ENCODE data around the gene SORCS2.

Gene SORCS2

DNA sequence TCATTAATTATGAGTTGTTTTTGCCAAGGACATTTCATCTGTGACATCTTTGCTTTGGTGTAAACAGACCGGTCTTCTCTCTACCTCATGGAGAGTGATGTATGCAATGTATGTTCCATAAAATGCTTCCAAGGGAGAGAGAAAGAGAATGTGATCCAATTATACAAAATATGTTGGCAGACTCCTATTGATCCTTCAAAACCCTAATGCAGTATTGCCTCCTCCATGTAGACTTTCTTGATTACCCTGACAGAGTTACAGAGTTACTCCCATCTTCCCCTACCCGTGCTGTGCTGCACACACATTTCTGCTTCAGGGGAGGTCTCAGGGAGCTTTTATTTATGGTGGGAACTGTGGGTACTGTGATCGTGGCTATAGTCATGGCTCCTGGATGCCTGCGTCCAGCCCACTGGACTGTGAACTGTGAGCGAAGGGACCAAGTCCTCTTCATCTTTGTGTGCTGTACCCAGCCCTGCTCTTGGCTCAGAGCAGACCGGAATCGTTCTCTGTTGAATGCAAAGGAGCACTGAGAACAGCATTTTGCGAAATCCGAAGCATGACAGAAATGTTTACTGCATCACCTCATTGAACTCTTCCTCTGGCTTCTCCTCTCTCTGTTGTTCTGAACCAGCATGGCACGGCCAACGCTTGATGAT lies 32.7 kb downstream of the SORCS2 start:
- no peak for ATAC-seq

DNA sequence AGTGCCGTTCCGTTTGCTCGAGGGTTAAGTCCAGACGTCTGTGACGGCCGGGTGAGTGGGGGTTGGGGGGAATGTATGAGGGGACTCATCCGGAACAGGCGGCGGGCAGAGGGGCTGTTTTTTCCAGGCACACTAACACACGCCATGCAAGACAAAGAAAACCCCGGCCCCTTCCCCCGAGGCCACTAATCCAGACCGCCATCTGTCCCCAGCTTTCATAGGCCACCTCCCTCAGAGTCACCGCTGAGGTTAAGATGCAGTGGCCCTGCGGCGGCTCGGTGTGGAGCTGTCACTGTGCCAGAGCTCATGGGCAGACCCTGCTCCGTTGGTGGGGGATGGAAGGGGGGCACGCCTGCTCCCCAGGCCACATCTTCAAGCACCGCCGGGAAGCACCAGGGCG lies 34.1 kb downstream of the SORCS2 start:
- ATAC-seq: no peak

DNA sequence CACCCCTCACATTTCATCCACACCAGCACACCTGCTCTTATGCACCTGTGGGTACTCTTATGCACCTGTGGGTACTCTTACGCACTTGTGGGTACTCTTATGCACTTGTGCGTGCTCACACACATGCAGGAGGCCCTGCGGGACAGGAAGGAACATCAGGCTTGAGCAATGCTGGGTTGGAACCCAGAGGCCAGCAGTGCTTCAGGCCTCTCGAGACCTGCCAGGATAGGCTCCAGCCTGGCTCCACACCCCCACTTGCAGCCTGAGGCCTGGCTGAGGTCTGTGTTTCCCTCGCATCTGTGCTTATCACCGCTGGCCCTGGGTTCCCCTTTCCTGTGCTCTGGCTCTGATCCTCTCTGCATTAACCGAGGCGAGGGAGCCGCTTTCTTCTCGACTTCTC lies 34.7 kb downstream of the SORCS2 start:
- ATAC-seq: no peak

DNA sequence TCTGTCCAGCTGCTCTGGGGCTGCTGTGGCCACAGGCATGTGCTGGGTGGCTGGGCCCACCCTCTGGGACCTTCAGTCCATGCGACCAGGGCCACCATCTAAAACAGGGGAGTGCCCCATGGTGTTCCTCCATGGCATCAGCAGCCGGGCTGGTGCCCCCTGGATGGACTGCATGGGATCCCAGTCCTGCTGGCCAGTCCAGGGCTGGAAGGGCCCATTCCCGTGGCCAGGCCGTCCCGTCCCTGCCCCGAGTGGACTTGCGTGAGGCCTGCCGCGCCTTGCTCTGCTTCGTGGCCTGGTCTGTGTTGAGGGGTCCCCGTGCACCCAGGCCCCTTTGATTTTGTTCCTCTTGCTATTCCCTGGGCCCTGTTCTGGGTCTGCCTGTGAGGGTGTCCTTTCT lies 36.4 kb downstream of the SORCS2 start:
- ATAC-seq: no peak

DNA sequence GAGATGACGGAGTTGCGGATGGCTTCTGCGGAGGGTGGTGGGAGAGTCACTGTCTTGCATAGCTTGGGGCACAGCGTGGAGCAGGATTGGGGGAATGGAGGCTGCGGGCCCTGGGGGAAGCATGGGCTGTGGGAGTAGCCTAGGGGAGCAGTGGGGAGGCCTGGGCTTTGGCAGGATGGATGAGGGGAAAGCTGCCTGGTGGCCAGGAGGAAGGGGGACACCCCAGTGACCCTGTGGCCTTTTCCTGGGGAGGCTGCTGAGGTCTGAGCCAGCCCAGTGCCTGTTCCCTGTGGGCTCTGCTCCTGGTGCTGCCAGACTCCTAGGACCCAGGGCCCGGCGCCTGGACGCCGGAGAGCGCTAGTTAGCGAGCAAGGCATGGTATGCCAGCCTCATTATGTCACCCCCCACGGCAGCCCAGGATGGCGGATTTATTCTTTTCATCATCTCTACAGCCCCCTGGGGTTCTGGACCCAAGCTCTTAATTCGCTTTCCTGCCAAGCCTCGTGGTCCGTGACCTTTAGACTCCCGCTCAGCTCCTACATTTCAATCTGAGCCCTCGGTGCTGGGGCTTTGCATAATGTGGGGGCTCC lies 39.8 kb downstream of the SORCS2 start:
- ATAC-seq: no peak

DNA sequence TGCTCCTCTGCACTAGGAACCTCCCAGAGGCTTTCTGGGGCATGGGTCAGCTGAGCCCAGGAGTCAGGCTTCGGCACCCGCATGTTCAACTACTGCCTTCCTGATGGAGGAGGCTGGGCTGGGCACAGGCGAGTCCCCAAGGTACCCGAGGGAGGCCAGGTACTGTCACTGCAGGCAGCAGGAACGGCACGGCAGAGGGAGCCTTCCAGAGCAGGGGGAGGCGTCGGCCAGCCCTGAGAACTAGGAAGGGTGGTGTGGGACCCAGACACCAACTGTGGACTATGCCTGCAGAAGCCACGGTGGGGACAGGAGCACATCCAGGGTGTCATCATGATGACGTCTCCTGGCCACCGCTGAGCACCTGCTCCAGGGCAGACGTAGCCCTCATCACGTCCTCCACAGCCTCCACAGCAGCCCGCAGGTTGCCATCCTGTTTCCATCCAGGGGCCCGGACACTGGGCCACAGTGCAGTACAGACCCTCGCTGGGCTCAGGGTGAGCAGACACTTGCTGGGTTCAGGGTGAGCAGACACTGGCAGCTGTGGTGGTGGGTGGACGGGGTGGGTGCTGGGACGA lies 40.8 kb downstream of the SORCS2 start:
- no peak for ATAC-seq

DNA sequence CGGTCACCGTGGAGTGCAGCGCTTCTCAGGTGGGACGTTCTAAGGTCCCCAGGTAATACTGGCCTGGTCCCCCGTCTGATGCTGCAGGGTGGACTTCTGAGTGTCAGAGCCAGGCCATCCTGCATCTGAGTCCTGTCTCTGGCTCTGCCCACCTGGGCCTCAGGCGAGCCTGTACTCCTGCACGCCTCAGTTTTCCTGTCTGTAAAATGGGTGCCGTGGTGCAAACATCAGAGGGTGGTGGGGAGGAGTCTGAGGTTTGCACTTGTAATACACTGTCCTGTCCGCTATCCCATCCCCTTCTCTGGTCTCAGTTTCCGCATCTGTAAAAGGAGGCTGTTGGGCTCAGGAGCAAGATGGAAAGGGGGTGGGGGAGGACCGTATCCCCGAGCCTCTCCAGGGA lies 41.3 kb downstream of the SORCS2 start:
- no peak for ATAC-seq

DNA sequence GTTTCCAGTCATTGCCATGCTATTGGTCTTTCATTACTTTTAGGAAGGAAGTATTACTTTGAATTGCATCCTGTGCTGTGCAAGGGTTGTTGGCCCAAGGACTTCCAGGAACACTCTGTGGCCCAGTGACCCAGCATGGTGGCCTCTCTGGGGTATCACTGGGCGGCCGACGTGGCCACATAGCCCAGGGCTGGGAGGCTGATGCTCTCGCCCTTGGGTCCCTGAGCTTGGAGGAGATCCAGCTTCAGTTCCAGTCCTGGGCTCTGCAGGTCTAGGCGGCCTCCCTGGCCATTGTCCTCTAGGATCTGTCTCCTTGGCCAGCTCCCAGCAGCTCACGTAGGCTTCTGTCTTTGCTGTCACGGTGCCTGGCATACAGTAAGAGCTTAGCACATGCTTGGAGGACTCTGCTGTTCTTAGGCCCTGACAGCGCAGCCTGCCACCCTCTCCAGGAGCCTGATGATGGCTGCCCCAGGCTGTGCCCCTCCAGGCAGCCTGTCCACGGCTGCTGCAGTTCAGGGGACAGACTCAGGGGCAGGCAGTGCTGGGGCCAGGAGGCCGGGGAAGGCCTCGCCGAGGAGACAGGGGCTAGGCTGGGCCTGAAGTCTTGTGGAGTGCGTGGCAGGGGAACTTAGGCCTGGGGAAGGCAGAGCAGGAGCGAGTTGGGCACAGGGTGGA lies 42.2 kb downstream of the SORCS2 start:
- ATAC-seq: no peak

DNA sequence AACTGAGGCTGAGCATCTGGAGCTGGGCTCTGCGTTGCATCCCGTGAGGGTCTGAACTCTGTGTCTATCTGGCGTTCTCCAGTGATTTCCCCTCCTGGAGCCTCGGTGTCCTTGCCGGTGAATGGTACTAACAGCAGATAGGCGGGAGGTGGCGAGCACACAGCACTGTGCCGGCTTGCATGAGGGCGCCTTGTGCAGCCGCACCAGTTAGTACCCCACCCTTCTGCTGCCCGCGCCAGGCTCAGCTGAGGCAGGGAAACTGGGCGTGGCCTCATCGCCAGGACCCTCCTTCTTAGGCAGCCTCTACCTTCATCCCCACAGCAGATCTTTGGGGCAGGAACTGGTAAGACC lies 42.7 kb downstream of the SORCS2 start:
- no peak for ATAC-seq

DNA sequence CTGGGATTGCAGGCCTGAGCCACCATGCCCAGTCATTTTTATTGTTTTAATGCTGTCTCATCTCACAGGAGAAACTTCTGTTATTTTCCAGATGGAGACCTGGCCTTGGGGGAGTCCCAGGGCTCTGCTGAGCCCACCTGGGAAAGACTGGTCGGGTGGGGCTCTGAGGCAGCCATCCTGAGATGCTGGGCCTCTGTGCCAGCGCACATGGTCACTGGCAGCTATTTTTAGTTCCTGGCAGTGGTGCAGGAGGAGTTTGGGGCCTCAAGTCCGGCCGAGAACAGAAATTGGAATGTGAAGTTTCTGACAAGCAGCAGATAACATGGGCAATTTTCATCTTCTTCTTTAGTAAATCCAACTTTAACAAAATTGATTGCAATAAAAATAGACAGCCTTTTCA lies 44.5 kb downstream of the SORCS2 start:
- no peak for ATAC-seq

DNA sequence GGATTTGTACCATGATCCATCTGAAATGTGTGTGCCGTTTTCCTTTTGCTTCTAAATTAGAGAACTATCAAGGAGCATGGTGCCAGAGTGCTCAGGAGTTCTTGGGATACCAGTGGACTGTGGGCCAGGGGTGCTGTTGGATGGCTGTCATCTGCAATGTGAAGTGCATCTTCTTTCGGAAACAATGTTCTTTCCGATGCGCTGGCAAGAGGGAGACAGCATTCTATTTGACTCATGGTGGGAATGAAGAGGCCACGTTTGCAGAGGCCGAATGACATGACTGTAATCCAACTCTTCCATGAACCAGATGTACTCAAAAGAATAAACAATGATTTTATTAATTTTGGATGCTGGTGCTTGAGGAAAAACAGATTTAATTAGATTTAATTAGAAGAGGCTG lies 45.5 kb downstream of the SORCS2 start:
- no peak for ATAC-seq

DNA sequence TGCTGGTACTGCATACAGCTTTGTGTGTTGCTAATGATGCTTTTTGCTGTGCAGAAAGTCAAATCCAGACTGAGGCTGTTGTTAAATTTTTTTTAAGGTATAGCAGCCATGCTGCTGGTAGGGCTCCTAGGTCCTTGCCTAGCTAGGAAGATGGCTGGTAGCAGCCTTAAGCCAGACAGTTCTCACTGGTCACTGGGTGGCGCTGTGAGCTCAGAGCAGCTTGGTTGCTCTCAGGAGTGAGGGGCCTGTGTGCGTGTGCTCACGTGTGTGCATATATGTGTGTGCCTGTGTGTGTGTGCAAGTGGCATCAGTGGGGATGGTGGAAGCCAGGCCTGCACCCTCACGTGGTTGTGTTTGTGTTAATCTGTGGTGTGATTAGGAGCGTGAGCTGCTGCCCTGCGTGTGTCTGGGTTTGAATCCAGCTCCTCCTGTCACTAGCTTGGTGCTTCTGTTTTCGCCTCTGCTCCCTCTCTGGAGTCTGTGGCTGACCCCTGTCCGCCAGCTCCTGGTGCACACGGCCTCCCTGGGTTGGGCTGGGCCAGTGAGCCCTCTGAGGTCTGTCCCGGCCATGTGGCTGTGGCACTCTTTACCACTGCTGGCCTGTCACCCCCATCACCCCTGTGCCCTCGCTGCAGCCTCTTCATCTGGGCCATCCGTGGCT lies 46.1 kb downstream of the SORCS2 start:
- ATAC-seq: no peak

DNA sequence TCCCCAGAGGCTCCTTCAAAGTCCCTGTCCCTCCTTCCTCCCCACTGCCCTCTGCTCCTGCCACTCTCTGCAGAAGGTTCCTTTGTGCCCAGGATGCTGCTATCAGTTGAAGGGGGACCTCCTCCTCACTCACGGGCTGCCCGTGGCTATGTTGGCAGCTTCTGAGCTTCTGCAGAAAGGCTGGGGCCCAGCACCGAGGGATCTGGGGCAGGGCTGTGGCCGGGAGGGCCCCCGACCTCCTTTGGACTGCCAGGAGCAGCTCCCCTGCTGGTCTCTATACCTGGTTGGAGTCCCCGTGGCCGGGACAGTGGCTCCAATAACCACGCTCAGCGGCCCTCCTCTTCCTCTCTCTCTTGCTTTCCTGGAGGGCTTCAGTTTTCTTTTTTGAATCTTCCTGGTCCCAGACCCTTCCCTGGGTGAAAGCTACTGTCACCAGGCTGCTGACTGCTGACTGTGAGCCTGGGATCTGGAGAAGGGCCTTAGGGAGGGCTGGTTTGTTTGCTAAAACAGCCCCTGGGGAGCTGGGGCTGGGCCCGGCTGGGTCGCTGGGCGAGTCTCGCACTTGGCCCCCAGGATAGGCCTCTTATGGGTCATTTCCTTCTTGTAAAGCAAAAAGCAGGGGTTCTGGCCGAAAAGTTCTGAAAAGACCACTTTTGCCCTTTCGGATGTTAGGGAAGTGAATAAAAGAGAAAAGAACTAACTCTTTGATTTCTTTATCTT lies 46.9 kb downstream of the SORCS2 start:
- ATAC-seq: no peak

DNA sequence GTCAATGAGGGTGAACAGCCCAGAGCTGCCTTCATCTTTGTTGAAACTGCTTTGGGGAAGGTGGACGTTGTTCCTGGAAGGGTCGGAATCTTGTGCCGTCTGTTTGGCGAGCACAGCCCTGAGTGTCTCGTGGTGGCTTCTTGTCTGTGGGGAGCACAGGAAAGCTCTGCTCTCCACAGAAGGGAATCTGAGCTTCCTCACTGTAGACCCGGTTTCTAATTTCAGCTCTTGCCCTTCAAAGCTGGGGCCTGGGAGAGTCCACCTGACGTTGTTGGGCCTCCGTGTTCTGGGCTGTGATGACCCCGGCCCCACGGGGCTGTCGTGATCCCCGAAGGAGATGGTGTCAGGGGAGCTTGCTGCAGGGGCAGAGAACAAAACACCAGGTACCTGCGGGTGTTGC lies 47.5 kb downstream of the SORCS2 start:
- no peak for ATAC-seq

DNA sequence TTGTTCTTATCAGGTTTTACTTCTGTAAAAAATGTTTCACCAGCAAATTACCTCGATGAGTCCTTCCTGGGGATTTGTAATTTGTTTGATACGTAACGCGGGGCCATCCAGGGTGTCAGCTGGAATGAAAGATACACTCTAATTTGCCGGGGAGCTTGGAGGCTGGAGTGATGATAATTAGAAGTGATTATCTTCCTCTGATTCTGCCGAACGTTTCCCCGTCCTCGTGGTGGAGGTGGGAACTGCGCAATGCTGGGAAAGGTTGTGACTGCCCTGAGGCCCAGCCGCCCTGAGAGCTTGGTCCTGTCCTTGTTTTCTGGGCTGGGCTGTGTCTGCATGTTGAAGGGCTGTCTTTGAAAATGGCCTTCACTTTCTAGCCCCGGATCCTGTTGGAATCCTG lies 48.0 kb downstream of the SORCS2 start:
- ATAC-seq: no peak

DNA sequence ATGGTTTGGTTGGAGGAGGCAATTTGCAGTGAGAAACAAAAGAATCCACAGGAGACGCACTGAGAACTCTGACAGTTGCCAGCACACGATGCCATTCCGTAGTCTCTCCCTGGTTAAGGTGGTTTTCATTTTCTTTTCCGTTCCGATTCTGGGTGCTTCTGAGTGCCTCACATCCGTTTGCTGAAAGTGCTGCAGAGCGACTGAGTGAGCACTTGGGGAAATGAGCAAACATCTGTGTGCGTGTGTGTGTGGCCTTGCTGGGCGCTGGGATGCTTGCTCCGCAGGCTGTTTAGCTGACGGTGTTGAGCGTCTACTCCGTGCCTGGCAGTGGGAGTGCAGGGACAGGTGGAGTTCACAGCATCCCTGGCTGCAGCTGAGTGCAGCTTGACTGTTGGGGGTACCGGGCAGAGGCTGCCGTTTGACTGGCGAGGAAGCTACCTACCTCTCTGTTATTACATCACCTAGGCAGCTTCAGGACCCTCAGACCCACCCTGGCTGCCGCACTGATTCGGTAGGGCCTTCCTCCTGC lies 49.3 kb downstream of the SORCS2 start:
- no peak for ATAC-seq

DNA sequence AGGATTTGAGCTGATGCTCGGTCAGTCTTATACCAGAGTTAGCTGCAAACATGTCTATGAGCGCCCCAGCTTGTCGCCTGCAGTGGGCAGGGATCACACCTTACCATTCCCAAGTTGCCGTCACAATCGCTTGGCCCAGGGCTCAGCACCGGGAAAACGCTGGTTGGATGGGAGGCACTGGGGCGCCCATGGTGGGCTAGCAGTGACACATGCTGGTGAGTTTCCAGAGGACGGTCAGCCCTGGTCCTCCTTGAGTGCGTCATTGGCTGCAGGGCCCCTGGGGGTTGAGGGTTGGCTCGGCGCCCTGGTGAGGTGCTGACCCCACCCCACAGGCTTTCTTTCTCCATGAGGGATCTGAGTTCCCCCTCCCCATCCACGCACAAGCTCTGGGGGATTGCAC lies 50.4 kb downstream of the SORCS2 start:
- ATAC-seq: no peak

DNA sequence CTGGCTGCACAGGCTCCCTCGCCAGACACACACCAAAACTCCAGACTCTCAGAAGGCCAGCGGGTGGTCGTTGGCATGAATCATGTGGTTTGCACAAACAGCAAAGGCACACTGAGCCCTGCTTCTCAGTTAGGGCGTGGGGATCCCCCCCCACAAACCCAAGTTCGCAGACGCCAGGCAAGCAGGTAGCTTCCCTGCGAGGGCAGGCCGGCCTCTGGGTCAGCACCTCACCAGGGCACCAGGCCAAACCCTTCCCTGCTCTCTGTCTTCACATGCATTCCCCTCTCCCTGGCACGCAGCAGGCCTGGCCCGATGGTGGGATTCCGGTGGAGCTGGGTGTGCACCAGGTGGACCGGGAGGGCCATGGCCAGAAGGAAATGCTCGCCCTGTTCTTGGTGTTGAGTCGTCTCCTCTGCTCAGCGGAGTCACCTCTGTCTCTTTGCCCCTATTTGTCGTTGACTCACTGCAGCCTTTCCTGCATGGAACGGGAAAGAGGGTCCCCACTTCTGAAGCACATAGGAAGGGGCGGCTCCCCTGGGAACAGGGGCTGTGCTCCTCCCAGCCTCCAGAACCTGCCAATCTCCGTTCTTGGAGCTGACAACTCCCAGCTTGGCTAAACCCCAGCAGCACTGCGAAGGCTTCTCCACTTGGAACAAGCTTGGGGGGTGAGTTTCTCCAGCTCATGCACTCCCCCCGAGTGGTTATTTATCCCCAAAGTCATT lies 51.4 kb downstream of the SORCS2 start:
- no peak for ATAC-seq

DNA sequence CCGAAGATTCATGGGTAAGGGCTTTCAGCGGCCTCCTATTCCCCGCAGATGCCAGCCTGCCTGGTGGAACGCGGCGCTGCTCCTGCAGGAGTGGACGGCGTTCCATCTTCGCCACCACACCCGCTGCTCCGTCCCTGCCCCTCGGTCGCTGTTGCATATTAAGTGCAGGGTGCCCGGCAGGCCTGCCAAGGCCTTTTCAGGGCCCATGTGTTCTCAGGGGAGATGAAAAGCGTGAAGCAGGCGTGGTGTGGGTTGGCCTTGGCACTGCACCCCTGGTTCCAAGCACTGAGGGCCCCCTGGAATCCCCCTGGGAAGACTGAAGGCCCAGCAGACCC lies 52.0 kb downstream of the SORCS2 start:
- ATAC-seq: no peak

DNA sequence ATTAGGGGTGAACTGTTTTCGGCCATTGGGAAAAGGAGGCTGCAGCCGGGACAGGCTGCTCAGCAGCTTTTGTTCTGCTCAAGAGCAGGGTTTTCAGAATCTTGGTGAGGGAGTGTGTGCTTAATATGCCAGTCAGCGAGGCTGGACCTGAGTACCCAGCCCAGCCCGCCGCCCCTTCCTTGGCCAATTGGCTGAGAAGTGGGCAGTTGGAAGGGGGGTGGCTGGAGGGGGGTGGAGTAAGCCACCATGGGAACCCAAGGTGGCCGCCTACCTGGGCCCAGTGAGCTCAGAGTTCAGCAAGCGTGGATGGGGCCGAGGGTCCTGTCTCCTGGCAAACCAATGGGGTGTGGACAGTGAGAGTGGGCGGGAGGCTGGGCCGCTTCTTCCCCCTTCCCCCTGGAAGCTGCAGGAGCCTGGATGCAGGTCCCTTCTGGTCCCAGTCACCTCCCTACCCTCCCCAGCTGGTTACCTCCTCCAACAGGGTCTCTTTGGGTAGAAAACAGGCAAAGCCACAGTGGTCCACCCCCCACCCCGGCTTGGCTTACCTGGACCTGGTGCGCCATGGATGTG lies 52.5 kb downstream of the SORCS2 start:
- no peak for ATAC-seq

DNA sequence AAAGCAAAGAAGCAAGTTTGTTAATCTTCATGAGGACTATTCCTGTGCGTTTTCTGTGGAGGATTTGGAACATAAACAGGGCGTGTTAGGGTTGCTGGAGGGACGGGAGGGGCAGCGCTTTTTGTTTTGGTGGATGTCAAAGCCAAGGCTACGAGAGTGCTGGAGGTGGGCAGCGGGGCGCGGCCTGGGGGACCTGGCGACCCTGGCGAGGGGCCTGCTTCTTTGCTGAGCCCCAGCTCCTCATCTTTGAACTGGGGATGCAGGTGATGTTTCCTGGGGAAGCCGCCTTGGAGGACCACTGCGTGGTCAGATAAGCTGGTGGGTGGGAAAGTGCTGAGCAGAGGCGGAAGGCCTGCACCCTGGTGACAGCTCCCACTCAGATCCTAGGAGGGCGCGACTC lies 55.2 kb downstream of the SORCS2 start:
- ATAC-seq: no peak

DNA sequence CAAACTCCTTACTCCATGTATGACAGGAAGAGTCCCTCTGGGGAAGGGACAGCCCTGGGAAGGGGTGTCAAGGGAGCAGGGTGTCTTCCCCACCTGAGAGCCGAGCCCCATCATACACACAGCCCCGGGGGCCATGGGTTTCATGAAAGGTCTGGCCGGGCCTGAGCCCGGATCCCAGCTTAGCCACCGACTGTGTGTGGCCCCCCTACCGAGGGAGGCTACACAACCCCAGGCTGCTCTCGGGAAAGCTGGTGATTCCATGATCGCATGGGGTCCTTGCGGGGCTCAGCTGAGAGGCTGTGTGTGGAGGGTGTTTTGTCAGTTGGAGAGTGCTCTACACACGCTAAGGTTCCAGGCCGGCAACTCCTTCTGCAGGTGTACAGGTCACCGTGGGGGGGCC lies 55.6 kb downstream of the SORCS2 start:
- ATAC-seq: no peak
